HEK293 (cell line): ENCODE measurements around the gene RBMS3.

Source experiments
- CTCF ChIA-PET: fragments of 350-600 bp; formaldehyde crosslinking; extraction: SDS; loops from one replicate; lab custom pipeline; 2021; ENCODE audit warnings: antibody characterized with exemption; lab: Yijun Ruan, JAX
- POLR2A ChIA-PET: fragments of 300-600 bp; formaldehyde crosslinking; extraction: SDS; loops from one replicate; lab custom pipeline; 2020; ENCODE audit warnings: antibody characterized with exemption, inconsistent platforms; lab: Yijun Ruan, JAX
- H3K27ac ChIP-seq: fragments of 200-500 bp; sonication (Bioruptor generic); 2 replicates; pipeline ENCODE4 v1.5.1; 2014; ENCODE audit warnings: low read depth, low read length, control low read depth, inconsistent platforms; ENCODE audit errors: extremely low read depth
- H3K36me3 ChIP-seq, 2 experiments: fragments of 200-500 bp in 1 of 2; sonication (Bioruptor generic) in 1 of 2; 1 replicate in 1 of 2; 2 replicates in 1 of 2; pipeline ENCODE4 v1.5.1; 2014 to 2017; ENCODE audit warnings: inconsistent platforms in 2 of 2, low read length in 2 of 2; ENCODE audit not compliant: control insufficient read depth in 2 of 2, insufficient read depth in 1 of 2
- H3K4me1 ChIP-seq: fragments of 200-500 bp; sonication (Bioruptor generic); 2 replicates; pipeline ENCODE4 v1.5.1; 2014; ENCODE audit warnings: mild to moderate bottlenecking, low read length, inconsistent platforms; ENCODE audit not compliant: control insufficient read depth, insufficient read depth
- H3K4me3 ChIP-seq: 2 replicates; pipeline ENCODE4 v1.5.1; 2011; ENCODE audit warnings: low read depth, mild to moderate bottlenecking, control low read depth, low read length, moderate library complexity
- H3K9me3 ChIP-seq: fragments of 200-500 bp; sonication (Bioruptor generic); 2 replicates; pipeline ENCODE4 v1.5.1; 2014; ENCODE audit warnings: low read depth, low read length, inconsistent platforms; ENCODE audit not compliant: control insufficient read depth, insufficient read depth
- BCL11A ChIP-seq: fragments of 450-650 bp; formaldehyde crosslinking; IDR thresholded peaks from 2 replicates; pipeline ENCODE4 v1.5.1; 2016; ENCODE audit warnings: low read depth, missing biosample characterization, missing genetic modification characterization
- GFI1B ChIP-seq: fragments of 450-650 bp; formaldehyde crosslinking; IDR thresholded peaks from 2 replicates; pipeline ENCODE4 v1.5.1; 2016; ENCODE audit warnings: missing biosample characterization, missing genetic modification characterization
- RBAK ChIP-seq: fragments of 450-650 bp; formaldehyde crosslinking; IDR thresholded peaks from 2 replicates; pipeline ENCODE4 v1.5.1; 2016; ENCODE audit warnings: missing biosample characterization, missing genetic modification characterization
- SCRT2 ChIP-seq: fragments of 450-650 bp; formaldehyde crosslinking; IDR thresholded peaks from 2 replicates; pipeline ENCODE4 v1.5.1; 2016; ENCODE audit warnings: missing biosample characterization, missing genetic modification characterization
- YY2 ChIP-seq: fragments of 450-650 bp; formaldehyde crosslinking; IDR thresholded peaks from 2 replicates; pipeline ENCODE4 v1.5.1; 2016; ENCODE audit warnings: missing biosample characterization, missing genetic modification characterization
- ZBTB17 ChIP-seq: fragments of 450-650 bp; formaldehyde crosslinking; IDR thresholded peaks from 2 replicates; pipeline ENCODE4 v1.5.1; 2016; ENCODE audit warnings: missing biosample characterization, missing genetic modification characterization
- ZBTB48 ChIP-seq: fragments of 450-650 bp; formaldehyde crosslinking; IDR thresholded peaks from 2 replicates; pipeline ENCODE4 v1.5.1; 2016; ENCODE audit warnings: missing biosample characterization, missing genetic modification characterization
- ZBTB7A ChIP-seq: fragments of 450-650 bp; formaldehyde crosslinking; IDR thresholded peaks from 2 replicates; pipeline ENCODE4 v1.5.1; 2016; ENCODE audit warnings: low read depth, missing biosample characterization, missing genetic modification characterization
- ZNF112 ChIP-seq: fragments of 450-650 bp; formaldehyde crosslinking; IDR thresholded peaks from 2 replicates; pipeline ENCODE4 v1.5.0; 2017; ENCODE audit warnings: missing biosample characterization, missing genetic modification characterization
- ZNF174 ChIP-seq: fragments of 450-650 bp; formaldehyde crosslinking; IDR thresholded peaks from 2 replicates; pipeline ENCODE4 v1.5.0; 2017; ENCODE audit warnings: missing biosample characterization, mild to moderate bottlenecking, missing genetic modification characterization
- ZNF248 ChIP-seq: fragments of 450-650 bp; formaldehyde crosslinking; IDR thresholded peaks from 2 replicates; pipeline ENCODE4 v1.5.1; 2017; ENCODE audit warnings: missing biosample characterization, missing genetic modification characterization
- ZNF302 ChIP-seq: fragments of 450-650 bp; formaldehyde crosslinking; IDR thresholded peaks from 2 replicates; pipeline ENCODE4 v1.5.1; 2016; ENCODE audit warnings: missing biosample characterization, missing genetic modification characterization, low read depth
- ZNF350 ChIP-seq: fragments of 450-650 bp; formaldehyde crosslinking; IDR thresholded peaks from 2 replicates; pipeline ENCODE4 v1.5.0; 2017; ENCODE audit warnings: missing biosample characterization, mild to moderate bottlenecking, missing genetic modification characterization
- ZNF548 ChIP-seq: fragments of 450-650 bp; formaldehyde crosslinking; IDR thresholded peaks from 2 replicates; pipeline ENCODE4 v1.5.1; 2016; ENCODE audit warnings: missing biosample characterization, missing genetic modification characterization
- ZNF560 ChIP-seq: fragments of 450-650 bp; formaldehyde crosslinking; IDR thresholded peaks from 2 replicates; pipeline ENCODE4 v1.5.1; 2017; ENCODE audit warnings: missing biosample characterization, missing genetic modification characterization, borderline replicate concordance
- TF ChIP-seq, protein P1 (sequence below): fragments of 450-650 bp; formaldehyde crosslinking; IDR thresholded peaks from 2 replicates; pipeline ENCODE4 v1.5.1; 2016; ENCODE audit warnings: missing biosample characterization, missing genetic modification characterization
- TF ChIP-seq, protein P2 (sequence below): fragments of 450-650 bp; formaldehyde crosslinking; IDR thresholded peaks from 2 replicates; pipeline ENCODE4 v1.5.1; 2016; ENCODE audit warnings: missing biosample characterization, missing genetic modification characterization
- TF ChIP-seq, protein P3 (sequence below): fragments of 450-650 bp; formaldehyde crosslinking; IDR thresholded peaks from 2 replicates; pipeline ENCODE4 v1.5.1; 2017; ENCODE audit warnings: missing biosample characterization, missing genetic modification characterization
- TF ChIP-seq, protein P4 (sequence below): fragments of 450-650 bp; formaldehyde crosslinking; IDR thresholded peaks from 2 replicates; pipeline ENCODE4 v1.5.1; 2017; ENCODE audit warnings: missing biosample characterization, missing genetic modification characterization
- TF ChIP-seq, protein P5 (sequence below): fragments of 450-650 bp; formaldehyde crosslinking; IDR thresholded peaks from 2 replicates; pipeline ENCODE4 v1.5.1; 2017; ENCODE audit warnings: missing biosample characterization, missing genetic modification characterization
- TF ChIP-seq, protein P6 (sequence below): fragments of 450-650 bp; formaldehyde crosslinking; IDR thresholded peaks from 2 replicates; pipeline ENCODE4 v1.5.1; 2016; ENCODE audit warnings: missing biosample characterization, missing genetic modification characterization

The RBMS3 gene

DNA sequence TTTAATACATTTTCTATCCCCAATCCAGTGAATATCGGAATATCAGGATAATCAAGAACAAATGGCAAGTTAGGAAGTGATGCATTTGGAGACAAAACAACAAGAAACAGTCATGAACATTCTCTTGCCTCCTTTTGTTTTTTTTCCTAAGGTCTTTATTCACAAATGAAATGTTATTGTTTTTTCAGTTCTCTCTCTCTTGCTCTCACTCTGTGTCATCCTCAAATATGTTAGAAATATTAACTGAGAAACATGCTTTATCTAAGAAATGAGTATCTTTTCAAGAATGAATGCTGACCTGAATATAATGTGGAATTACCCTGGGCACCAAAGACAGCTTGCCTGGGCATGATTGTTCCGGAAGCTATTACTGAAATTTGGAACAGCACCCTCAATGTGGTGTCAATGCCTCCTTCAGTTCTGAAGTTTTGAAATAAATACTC is 51.3 kb downstream of the RBMS3 start (continued):
- TF ChIP-seq, protein P1, sequence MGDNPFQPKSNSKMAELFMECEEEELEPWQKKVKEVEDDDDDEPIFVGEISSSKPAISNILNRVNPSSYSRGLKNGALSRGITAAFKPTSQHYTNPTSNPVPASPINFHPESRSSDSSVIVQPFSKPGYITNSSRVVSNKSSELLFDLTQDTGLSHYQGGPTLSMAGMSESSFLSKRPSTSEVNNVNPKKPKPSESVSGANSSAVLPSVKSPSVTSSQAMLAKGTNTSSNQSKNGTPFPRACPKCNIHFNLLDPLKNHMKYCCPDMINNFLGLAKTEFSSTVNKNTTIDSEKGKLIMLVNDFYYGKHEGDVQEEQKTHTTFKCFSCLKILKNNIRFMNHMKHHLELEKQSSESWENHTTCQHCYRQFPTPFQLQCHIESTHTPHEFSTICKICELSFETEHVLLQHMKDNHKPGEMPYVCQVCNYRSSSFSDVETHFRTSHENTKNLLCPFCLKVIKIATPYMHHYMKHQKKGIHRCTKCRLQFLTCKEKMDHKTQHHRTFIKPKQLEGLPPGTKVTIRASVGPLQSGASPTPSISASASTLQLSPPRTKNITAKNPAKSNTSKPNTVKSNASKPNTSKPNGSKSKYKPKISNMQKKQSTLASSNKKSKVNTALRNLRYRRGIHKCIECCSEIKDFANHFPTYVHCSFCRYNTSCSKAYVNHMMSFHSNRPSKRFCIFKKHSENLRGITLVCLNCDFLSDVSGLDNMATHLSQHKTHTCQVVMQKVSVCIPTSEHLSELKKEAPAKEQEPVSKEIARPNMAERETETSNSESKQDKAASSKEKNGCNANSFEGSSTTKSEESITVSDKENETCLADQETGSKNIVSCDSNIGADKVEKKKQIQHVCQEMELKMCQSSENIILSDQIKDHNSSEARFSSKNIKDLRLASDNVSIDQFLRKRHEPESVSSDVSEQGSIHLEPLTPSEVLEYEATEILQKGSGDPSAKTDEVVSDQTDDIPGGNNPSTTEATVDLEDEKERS, result no peak
- TF ChIP-seq YY2 (tag by site-specific recombination) (no peak), GFI1B (tag by site-specific recombination) (no peak), BCL11A (tag by site-specific recombination) (no peak), ZNF174 (tag by site-specific recombination) (no peak), ZNF548 (tag by site-specific recombination) (no peak), RBAK (no peak)
- TF ChIP-seq, protein P2, sequence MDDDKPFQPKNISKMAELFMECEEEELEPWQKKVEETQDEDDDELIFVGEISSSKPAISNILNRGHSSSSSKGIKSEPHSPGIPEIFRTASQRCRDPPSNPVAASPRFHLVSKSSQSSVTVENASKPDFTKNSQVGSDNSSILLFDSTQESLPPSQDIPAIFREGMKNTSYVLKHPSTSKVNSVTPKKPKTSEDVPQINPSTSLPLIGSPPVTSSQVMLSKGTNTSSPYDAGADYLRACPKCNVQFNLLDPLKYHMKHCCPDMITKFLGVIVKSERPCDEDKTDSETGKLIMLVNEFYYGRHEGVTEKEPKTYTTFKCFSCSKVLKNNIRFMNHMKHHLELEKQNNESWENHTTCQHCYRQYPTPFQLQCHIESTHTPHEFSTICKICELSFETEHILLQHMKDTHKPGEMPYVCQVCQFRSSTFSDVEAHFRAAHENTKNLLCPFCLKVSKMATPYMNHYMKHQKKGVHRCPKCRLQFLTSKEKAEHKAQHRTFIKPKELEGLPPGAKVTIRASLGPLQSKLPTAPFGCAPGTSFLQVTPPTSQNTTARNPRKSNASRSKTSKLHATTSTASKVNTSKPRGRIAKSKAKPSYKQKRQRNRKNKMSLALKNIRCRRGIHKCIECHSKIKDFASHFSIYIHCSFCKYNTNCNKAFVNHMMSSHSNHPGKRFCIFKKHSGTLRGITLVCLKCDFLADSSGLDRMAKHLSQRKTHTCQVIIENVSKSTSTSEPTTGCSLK, result no peak
- TF ChIP-seq, protein P3, sequence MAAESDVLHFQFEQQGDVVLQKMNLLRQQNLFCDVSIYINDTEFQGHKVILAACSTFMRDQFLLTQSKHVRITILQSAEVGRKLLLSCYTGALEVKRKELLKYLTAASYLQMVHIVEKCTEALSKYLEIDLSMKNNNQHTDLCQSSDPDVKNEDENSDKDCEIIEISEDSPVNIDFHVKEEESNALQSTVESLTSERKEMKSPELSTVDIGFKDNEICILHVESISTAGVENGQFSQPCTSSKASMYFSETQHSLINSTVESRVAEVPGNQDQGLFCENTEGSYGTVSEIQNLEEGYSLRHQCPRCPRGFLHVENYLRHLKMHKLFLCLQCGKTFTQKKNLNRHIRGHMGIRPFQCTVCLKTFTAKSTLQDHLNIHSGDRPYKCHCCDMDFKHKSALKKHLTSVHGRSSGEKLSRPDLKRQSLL (tag by site-specific recombination), result no peak
- TF ChIP-seq, all 188 proteins: peak for 0

DNA sequence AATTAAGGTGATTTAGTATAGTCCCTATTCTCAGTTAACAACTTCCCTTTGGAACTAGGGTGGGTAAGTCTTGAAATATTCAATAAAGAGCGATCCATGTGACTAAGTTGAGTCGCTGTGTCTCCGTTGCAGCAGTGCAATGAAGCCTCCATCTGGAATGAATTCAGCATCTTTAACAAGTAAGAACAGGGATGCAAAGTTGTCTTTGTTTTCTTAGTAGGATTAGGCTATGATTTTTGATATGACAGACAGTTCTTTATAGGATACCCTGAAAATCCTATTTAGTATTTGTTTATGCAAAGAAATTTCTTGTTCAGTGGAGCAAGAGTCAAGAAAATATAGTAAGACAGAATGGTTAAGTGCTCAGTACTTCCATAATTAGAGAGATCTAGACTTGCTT is 52.7 kb downstream of the RBMS3 start:
- H3K4me1 ChIP-seq, result no peaks in the 10 kb centered on the region
- TF ChIP-seq, protein P4, sequence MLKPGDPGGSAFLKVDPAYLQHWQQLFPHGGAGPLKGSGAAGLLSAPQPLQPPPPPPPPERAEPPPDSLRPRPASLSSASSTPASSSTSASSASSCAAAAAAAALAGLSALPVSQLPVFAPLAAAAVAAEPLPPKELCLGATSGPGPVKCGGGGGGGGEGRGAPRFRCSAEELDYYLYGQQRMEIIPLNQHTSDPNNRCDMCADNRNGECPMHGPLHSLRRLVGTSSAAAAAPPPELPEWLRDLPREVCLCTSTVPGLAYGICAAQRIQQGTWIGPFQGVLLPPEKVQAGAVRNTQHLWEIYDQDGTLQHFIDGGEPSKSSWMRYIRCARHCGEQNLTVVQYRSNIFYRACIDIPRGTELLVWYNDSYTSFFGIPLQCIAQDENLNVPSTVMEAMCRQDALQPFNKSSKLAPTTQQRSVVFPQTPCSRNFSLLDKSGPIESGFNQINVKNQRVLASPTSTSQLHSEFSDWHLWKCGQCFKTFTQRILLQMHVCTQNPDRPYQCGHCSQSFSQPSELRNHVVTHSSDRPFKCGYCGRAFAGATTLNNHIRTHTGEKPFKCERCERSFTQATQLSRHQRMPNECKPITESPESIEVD (tag by site-specific recombination), result 0 out of 2 replicates have a peak, but pooled peaks have one; percentile 4
- TF ChIP-seq ZNF302 (tag by site-specific recombination), result no peak
- H3K36me3 ChIP-seq, result no peaks in the 10 kb centered on the region
- ChIA-PET CTCF (no interaction called here), POLR2A (no interaction called here)
- no peak overlapping the region for H3K4me3 ChIP-seq
- H3K9me3 ChIP-seq, result no peaks in the 10 kb centered on the region
- no peak overlapping the region for H3K27ac ChIP-seq

DNA sequence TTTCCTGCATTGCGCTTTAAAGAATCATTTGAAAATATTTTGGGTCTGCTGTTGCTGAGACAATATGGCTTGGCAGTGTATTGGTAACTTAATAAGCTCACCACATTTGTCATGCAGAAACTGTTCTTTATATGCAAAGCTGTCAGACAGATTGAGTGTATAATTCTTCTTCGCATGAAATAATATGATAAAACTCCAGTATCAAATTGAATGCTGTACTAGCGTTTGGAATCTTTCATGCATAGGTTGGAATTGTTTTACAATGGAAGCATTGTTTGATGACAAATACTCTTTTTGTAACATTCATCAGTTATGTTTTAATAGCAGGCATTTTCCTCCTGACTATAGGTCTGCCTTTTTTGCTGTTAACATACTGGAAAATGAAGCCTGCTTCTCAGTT is 53.8 kb downstream of the RBMS3 start:
- H3K27ac ChIP-seq, result no peak overlapping the region
- no peak overlapping the region for H3K4me3 ChIP-seq
- TF ChIP-seq ZNF560 (tag by site-specific recombination), result no peak
- TF ChIP-seq SCRT2 (tag by site-specific recombination), result no peak
- no peak for TF ChIP-seq ZNF112
- no peak for TF ChIP-seq ZNF248
- no peak for TF ChIP-seq ZBTB48
- TF ChIP-seq ZBTB17, result no peak
- no peak for TF ChIP-seq ZBTB7A (tag by site-specific recombination)
- TF ChIP-seq, protein P5, sequence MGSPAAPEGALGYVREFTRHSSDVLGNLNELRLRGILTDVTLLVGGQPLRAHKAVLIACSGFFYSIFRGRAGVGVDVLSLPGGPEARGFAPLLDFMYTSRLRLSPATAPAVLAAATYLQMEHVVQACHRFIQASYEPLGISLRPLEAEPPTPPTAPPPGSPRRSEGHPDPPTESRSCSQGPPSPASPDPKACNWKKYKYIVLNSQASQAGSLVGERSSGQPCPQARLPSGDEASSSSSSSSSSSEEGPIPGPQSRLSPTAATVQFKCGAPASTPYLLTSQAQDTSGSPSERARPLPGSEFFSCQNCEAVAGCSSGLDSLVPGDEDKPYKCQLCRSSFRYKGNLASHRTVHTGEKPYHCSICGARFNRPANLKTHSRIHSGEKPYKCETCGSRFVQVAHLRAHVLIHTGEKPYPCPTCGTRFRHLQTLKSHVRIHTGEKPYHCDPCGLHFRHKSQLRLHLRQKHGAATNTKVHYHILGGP (tag by site-specific recombination), result no peak
- TF ChIP-seq, protein P6, sequence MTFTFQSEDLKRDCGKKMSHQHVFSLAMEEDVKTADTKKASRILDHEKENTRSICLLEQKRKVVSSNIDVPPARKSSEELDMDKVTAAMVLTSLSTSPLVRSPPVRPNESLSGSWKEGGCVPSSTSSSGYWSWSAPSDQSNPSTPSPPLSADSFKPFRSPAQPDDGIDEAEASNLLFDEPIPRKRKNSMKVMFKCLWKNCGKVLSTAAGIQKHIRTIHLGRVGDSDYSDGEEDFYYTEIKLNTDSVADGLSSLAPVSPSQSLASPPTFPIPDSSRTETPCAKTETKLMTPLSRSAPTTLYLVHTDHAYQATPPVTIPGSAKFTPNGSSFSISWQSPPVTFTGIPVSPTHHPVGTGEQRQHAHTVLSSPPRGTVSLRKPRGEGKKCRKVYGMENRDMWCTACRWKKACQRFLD (tag by site-specific recombination), result no peak
- no peak for TF ChIP-seq ZNF350 (tag by site-specific recombination)
- TF ChIP-seq, all 188 proteins: peak for 0
- H3K4me1 ChIP-seq, result no peaks in the 10 kb centered on the region
- ChIA-PET CTCF (no interaction called here), POLR2A (interaction anchor here (1.0 to 1.1 kb wide), 2 partner anchors 53 to 67 kb away, joined by 3 to 4 read pairs; no protein-coding TSS in a partner anchor)
- no peaks in the 10 kb centered on the region for H3K36me3 ChIP-seq
- no peaks in the 10 kb centered on the region for H3K9me3 ChIP-seq
